ENCODE results near the gene MYL11.

DNA sequence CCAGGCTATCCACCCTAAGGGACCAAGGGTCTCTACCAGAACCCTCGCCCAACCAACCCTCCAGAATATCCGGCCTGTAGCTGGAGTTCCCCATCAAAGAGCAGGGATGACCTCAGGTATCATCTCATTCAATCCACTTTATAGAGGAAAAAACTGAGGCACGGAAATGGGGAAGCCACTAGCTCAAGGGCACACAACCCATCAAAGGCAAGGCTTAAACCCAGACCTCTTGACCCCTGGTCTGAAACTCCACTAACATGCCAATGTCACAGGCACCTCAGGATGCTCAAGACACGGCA is 5.9 kb upstream of the MYL11 start:
- TF ChIP-seq TEAD4 (IDR thresholded peaks at IDR 0.05; ENCODE audit: borderline replicate concordance, insufficient read depth) (no peak), MXI1 (IDR thresholded peaks at IDR 0.05; ENCODE audit: low read depth, low read length) (no peak), CHD2 (IDR thresholded peaks at IDR 0.05; ENCODE audit: low read length, partially characterized antibody) (no peak), SIN3A (IDR thresholded peaks at IDR 0.05; ENCODE audit: borderline replicate concordance, low read depth, low read length) (no peak), POLR2AphosphoS5 (IDR thresholded peaks at IDR 0.05; ENCODE audit: low read depth, low read length) (no peak), YY1 (IDR thresholded peaks at IDR 0.05; ENCODE audit: low read depth) (no peak), JUND (IDR thresholded peaks at IDR 0.05) (no peak), EZH2phosphoT487 (IDR thresholded peaks at IDR 0.05; ENCODE audit: borderline replicate concordance, low read depth) (no peak), REST (IDR thresholded peaks at IDR 0.05; ENCODE audit: low read depth, low read length) (no peak), TAF1 (IDR thresholded peaks at IDR 0.05; ENCODE audit: borderline replicate concordance, low read depth, low read length) (no peak), EP300 (IDR thresholded peaks at IDR 0.05; ENCODE audit: borderline replicate concordance in 1 of 2, low read depth in 1 of 2, low read length in 1 of 2) (no peak)
- TF ChIP-seq, protein P1, sequence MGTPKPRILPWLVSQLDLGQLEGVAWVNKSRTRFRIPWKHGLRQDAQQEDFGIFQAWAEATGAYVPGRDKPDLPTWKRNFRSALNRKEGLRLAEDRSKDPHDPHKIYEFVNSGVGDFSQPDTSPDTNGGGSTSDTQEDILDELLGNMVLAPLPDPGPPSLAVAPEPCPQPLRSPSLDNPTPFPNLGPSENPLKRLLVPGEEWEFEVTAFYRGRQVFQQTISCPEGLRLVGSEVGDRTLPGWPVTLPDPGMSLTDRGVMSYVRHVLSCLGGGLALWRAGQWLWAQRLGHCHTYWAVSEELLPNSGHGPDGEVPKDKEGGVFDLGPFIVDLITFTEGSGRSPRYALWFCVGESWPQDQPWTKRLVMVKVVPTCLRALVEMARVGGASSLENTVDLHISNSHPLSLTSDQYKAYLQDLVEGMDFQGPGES (IDR thresholded peaks at IDR 0.05; ENCODE audit: low read depth, low read length) = no peak
- TF ChIP-seq, protein P2, sequence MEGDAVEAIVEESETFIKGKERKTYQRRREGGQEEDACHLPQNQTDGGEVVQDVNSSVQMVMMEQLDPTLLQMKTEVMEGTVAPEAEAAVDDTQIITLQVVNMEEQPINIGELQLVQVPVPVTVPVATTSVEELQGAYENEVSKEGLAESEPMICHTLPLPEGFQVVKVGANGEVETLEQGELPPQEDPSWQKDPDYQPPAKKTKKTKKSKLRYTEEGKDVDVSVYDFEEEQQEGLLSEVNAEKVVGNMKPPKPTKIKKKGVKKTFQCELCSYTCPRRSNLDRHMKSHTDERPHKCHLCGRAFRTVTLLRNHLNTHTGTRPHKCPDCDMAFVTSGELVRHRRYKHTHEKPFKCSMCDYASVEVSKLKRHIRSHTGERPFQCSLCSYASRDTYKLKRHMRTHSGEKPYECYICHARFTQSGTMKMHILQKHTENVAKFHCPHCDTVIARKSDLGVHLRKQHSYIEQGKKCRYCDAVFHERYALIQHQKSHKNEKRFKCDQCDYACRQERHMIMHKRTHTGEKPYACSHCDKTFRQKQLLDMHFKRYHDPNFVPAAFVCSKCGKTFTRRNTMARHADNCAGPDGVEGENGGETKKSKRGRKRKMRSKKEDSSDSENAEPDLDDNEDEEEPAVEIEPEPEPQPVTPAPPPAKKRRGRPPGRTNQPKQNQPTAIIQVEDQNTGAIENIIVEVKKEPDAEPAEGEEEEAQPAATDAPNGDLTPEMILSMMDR (IDR thresholded peaks at IDR 0.05) = no peak
- TF ChIP-seq, protein P3, sequence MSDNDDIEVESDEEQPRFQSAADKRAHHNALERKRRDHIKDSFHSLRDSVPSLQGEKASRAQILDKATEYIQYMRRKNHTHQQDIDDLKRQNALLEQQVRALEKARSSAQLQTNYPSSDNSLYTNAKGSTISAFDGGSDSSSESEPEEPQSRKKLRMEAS (IDR thresholded peaks at IDR 0.05; ENCODE audit: low read depth) = no peak

Data from SK-N-SH (cell line).